ENCODE measurements around the gene ATXN1. TPM values are rescaled to one million over a fixed set of nuclear protein-coding genes. Genes with fewer than 3 reads are reported as not detected.
A peak's percentile ranks its signal among the peaks of the same experiment; 100 is the strongest.

The ATXN1 gene
- total RNA-seq, 1 experiment from 2014 or later = 8.1 TPM

DNA sequence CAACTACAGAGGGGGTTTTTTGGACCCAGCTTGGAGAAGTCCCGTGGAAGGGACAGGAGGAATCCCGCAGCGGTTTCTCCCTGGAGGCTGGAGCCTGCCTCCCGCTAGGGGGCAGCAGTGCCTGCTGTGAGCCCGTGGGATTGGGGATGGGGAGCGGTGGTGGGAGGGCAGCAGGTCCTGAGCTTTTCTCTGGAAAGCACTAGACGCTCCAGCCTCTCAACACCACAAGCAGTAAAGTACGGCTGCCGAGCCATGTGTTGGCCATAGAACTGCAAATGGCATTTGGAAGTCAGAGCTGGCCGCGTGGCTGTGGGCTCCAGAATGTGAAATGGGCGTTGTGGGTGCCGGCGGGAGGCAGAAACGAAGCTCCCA is 475.1 kb downstream of the ATXN1 start:
- no peaks in the 10 kb centered on the region for H3K9me3 Mint-ChIP-seq
- POLR2A ChIA-PET = interaction anchor here (0.5 to 0.7 kb wide), 3 partner anchors 46 to 1756 kb away, joined by 4 to 6 read pairs (median 4); no protein-coding TSS in a partner anchor
- peaks cover 10% of the 10 kb centered on the region for H3K4me1 Mint-ChIP-seq
- TF ChIP-seq GRHL2 (CRISPR knock-in tag; IDR thresholded peaks at IDR 0.05; ENCODE audit: insufficient replicate concordance, severe bottlenecking) = no peak
- TF ChIP-seq CTCF (IDR thresholded peaks at IDR 0.05) = peak; percentile 78
- TF ChIP-seq TEAD1 (CRISPR knock-in tag; IDR thresholded peaks at IDR 0.05) = 0 out of 2 replicates have a peak, but pooled peaks have one; percentile 17
- TF ChIP-seq AR (CRISPR knock-in tag; IDR thresholded peaks at IDR 0.05) = no peak
- TF ChIP-seq ZNF396 (CRISPR knock-in tag; IDR thresholded peaks at IDR 0.05; ENCODE audit: borderline replicate concordance) = no peak
- DNase-seq (ENCODE audit: low spot score) (peak; percentile 83), ATAC-seq (peak; percentile 88)
- CTCF ChIA-PET = interaction anchor here (0.5 to 3.5 kb wide), 71 partner anchors 8 to 808 kb away, joined by 3 to 61 read pairs (median 5); no protein-coding TSS in a partner anchor
- no peaks in the 10 kb centered on the region for H3K27me3 Mint-ChIP-seq (ENCODE audit: low read depth)
- H3K36me3 Mint-ChIP-seq = no peaks in the 10 kb centered on the region
- peak overlapping the region; percentile 14; the same call in 1 of the 2 replicates for H3K4me3 Mint-ChIP-seq
- no peak overlapping the region for H3K27ac Mint-ChIP-seq

DNA sequence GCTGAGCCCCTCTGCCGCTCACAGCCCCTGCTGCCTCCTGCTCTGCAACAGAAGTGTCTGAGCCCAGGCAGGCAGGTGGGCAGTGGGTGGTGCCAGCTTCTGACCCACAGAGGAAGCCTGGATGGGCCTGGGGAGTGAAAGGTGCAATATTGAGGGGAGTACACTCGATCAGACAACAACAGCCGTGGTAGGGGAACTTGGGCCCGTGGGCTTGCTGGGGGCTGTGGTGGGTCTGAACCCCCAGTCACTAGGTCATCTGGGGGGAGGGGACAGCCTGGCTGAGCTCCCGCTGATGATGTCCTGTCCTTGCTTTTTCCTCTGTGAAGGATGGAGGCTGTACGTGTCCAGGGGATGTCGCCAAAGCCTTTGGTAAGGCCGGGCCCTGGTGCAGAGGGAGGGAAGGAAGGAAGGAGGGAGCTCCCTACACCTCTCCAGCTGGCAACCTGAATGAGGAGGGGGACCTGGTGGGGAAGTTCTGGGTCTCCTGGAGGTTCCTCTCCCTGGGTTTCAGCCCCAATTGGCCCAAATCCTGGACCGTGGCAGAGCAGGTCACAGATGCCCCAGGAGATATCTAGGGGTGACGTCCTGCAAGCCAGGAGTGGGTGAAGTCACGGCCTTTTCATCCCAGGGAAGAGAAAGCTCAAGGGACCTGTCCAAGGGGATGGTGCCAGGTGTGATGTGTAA is 475.7 kb downstream of the ATXN1 start:
- DNase-seq (ENCODE audit: low spot score) = no peak
- POLR2A ChIA-PET = interaction anchor here (0.5 to 0.7 kb wide), 2 partner anchors 45 to 1756 kb away, joined by 4 to 6 read pairs; no protein-coding TSS in a partner anchor
- Mint-ChIP-seq H3K4me1 (peaks cover 8% of the 10 kb centered on the region), H3K27me3 (ENCODE audit: low read depth) (no peaks in the 10 kb centered on the region), H3K27ac (no peak overlapping the region), H3K9me3 (no peaks in the 10 kb centered on the region), H3K36me3 (no peaks in the 10 kb centered on the region), H3K4me3 (no peak overlapping the region)
- CTCF ChIA-PET = interaction anchor here (0.5 to 3.5 kb wide), 56 partner anchors 9 to 808 kb away, joined by 3 to 61 read pairs (median 5); partner anchors contain the start of gene GMPR
- ATAC-seq = peak; percentile 14
- no peak for TF ChIP-seq SMAD4 (CRISPR knock-in tag; IDR thresholded peaks at IDR 0.05)
- no peak for TF ChIP-seq TP53 (CRISPR knock-in tag; IDR thresholded peaks at IDR 0.05)
- no peak for TF ChIP-seq ETV6 (CRISPR knock-in tag; IDR thresholded peaks at IDR 0.05)

DNA sequence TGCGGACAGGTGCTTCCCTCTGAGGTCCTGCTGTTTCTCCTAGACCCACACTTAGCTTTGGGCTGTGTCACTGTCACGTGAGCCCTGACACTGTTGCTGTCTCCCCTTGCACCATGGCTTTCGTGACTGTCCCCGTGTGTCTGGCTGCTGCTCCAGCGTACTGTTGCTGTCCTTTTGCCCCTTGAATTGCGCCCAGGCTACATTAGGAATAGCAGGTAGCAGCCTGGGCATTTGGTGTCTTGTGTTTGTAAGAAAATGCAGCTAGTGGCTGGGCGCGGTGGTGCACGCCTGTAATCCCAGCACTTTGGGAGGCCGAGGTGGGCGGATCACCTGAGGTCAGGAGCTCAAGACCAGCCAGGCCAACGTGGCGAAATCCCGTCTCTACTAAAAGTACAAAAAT is 476.8 kb downstream of the ATXN1 start:
- ATAC-seq (no peak), DNase-seq (ENCODE audit: low spot score) (no peak)
- no peak overlapping the region for H3K4me3 Mint-ChIP-seq
- ChIA-PET CTCF (interaction anchor here (1.0 to 3.5 kb wide), 3 partner anchors 46 to 65 kb away, joined by 3 to 61 read pairs (median 9); partner anchors contain the start of gene GMPR), POLR2A (no interaction called here)
- H3K4me1 Mint-ChIP-seq = peaks cover 3% of the 10 kb centered on the region; the same call in 1 of the 2 replicates
- H3K9me3 Mint-ChIP-seq = no peaks in the 10 kb centered on the region
- H3K27ac Mint-ChIP-seq = no peak overlapping the region
- H3K36me3 Mint-ChIP-seq = no peaks in the 10 kb centered on the region
- H3K27me3 Mint-ChIP-seq (ENCODE audit: low read depth) = no peaks in the 10 kb centered on the region
- TF ChIP-seq ZNF281 (CRISPR knock-in tag; IDR thresholded peaks at IDR 0.05) (no peak), CTCF (IDR thresholded peaks at IDR 0.05) (no peak), ZNF219 (CRISPR knock-in tag; IDR thresholded peaks at IDR 0.05; ENCODE audit: borderline replicate concordance) (no peak), SOX15 (CRISPR knock-in tag; IDR thresholded peaks at IDR 0.05) (no peak), MYBL2 (CRISPR knock-in tag; IDR thresholded peaks at IDR 0.05) (no peak), RORB (CRISPR knock-in tag; IDR thresholded peaks at IDR 0.05) (no peak), JUN (CRISPR knock-in tag; IDR thresholded peaks at IDR 0.05) (no peak)
- TF ChIP-seq, protein P1, sequence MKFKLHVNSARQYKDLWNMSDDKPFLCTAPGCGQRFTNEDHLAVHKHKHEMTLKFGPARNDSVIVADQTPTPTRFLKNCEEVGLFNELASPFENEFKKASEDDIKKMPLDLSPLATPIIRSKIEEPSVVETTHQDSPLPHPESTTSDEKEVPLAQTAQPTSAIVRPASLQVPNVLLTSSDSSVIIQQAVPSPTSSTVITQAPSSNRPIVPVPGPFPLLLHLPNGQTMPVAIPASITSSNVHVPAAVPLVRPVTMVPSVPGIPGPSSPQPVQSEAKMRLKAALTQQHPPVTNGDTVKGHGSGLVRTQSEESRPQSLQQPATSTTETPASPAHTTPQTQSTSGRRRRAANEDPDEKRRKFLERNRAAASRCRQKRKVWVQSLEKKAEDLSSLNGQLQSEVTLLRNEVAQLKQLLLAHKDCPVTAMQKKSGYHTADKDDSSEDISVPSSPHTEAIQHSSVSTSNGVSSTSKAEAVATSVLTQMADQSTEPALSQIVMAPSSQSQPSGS (CRISPR knock-in tag; IDR thresholded peaks at IDR 0.05; ENCODE audit: borderline replicate concordance, low read depth) = no peak
- TF ChIP-seq, protein P2, sequence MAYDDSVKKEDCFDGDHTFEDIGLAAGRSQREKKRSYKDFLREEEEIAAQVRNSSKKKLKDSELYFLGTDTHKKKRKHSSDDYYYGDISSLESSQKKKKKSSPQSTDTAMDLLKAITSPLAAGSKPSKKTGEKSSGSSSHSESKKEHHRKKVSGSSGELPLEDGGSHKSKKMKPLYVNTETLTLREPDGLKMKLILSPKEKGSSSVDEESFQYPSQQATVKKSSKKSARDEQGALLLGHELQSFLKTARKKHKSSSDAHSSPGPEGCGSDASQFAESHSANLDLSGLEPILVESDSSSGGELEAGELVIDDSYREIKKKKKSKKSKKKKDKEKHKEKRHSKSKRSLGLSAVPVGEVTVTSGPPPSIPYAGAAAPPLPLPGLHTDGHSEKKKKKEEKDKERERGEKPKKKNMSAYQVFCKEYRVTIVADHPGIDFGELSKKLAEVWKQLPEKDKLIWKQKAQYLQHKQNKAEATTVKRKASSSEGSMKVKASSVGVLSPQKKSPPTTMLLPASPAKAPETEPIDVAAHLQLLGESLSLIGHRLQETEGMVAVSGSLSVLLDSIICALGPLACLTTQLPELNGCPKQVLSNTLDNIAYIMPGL (CRISPR knock-in tag; IDR thresholded peaks at IDR 0.05) = no peak

Measured in WTC11 (cell line).